ENCODE results near the gene CCDC88C. TPM values are rescaled to one million over a fixed set of nuclear protein-coding genes. Genes with fewer than 3 reads are reported as not detected.

The CCDC88C gene
- total RNA-seq, 2 experiments from 2014 or later: 73.0 to 74.7 TPM

GRCh38 chr14:91290986-91291385 lies 126.6 kb downstream of the CCDC88C start:
- Mint-ChIP-seq H3K9me3 (no peaks in the 10 kb centered on the region), H3K36me3 (peaks cover 68% of the 10 kb centered on the region), H3K27ac (no peak overlapping the region), H3K27me3 (no peaks in the 10 kb centered on the region), H3K4me1 (ENCODE audit: low read depth) (peaks cover 3% of the 10 kb centered on the region), H3K4me3 (no peak overlapping the region)
- intact Hi-C loops (cut with micrococcal nuclease): no loop called here
- ChIA-PET POLR2A (interaction anchor here (0.9 kb wide), 1 partner anchor 16 kb away, joined by 3 read pairs; no protein-coding TSS in a partner anchor), CTCF (interaction anchor here (0.9 to 19.4 kb wide), 2 partner anchors 116 to 146 kb away, joined by 3 to 354 read pairs; no protein-coding TSS in a partner anchor)
- no peak for DNase-seq

GRCh38 chr14:91289464-91289863 lies 128.2 kb downstream of the CCDC88C start:
- POLR2A ChIA-PET: no interaction called here
- Mint-ChIP-seq H3K27me3 (no peaks in the 10 kb centered on the region), H3K36me3 (peaks cover 74% of the 10 kb centered on the region), H3K9me3 (no peaks in the 10 kb centered on the region), H3K4me1 (ENCODE audit: low read depth) (peaks cover 3% of the 10 kb centered on the region), H3K27ac (no peak overlapping the region), H3K4me3 (no peak overlapping the region)
- intact Hi-C loops (cut with micrococcal nuclease): no loop called here
- no peak for DNase-seq
- CTCF ChIA-PET: interaction anchor here (19.4 kb wide), 1 partner anchor 114 kb away, joined by 354 read pairs; no protein-coding TSS in a partner anchor

GRCh38 chr14:91288876-91289275 lies 128.7 kb downstream of the CCDC88C start:
- DNase-seq: no peak
- Mint-ChIP-seq H3K9me3 (no peaks in the 10 kb centered on the region), H3K4me3 (no peak overlapping the region), H3K4me1 (ENCODE audit: low read depth) (peaks cover 3% of the 10 kb centered on the region), H3K27ac (peak overlapping the region; percentile 8), H3K36me3 (peaks cover 75% of the 10 kb centered on the region), H3K27me3 (no peaks in the 10 kb centered on the region)
- CTCF ChIA-PET: interaction anchor here (0.7 to 19.4 kb wide), 5 partner anchors 8 to 386 kb away, joined by 3 to 354 read pairs (median 7); no protein-coding TSS in a partner anchor
- POLR2A ChIA-PET: interaction anchor here (0.7 kb wide), 1 partner anchor 45 kb away, joined by 3 read pairs; no protein-coding TSS in a partner anchor
- intact Hi-C loops (cut with micrococcal nuclease): no loop called here

- DNase-seq: peak; percentile 87
- H3K9me3 Mint-ChIP-seq: no peaks in the 10 kb centered on the region
- CTCF ChIA-PET: interaction anchor here (0.6 to 19.4 kb wide), 24 partner anchors 9 to 384 kb away, joined by 3 to 354 read pairs (median 4); partner anchors contain the start of gene GPR68
- H3K4me3 Mint-ChIP-seq: no peak overlapping the region
- intact Hi-C loops (cut with micrococcal nuclease): loop anchor here (1.0 kb wide), 1 partner anchor 109 kb away; no protein-coding TSS in a partner anchor
- H3K27ac Mint-ChIP-seq: peak overlapping the region; percentile 57
- POLR2A ChIA-PET: interaction anchor here (1.4 kb wide), 1 partner anchor 43 kb away, joined by 4 read pairs; no protein-coding TSS in a partner anchor
- H3K27me3 Mint-ChIP-seq: no peaks in the 10 kb centered on the region
- peaks cover 79% of the 10 kb centered on the region for H3K36me3 Mint-ChIP-seq
- peaks cover 5% of the 10 kb centered on the region for H3K4me1 Mint-ChIP-seq (ENCODE audit: low read depth)
These were observed 131.1 kb downstream of the CCDC88C start for GRCh38 chr14:91286530-91286937.

- Mint-ChIP-seq H3K27ac (no peak overlapping the region), H3K36me3 (peaks cover 78% of the 10 kb centered on the region), H3K9me3 (no peaks in the 10 kb centered on the region), H3K4me1 (ENCODE audit: low read depth) (peaks cover 5% of the 10 kb centered on the region), H3K4me3 (no peak overlapping the region), H3K27me3 (no peaks in the 10 kb centered on the region)
- ChIA-PET CTCF (interaction anchor here (0.7 to 19.4 kb wide), 19 partner anchors 8 to 382 kb away, joined by 3 to 354 read pairs (median 4); no protein-coding TSS in a partner anchor), POLR2A (interaction anchor here (0.6 to 1.4 kb wide), 4 partner anchors 35 to 108 kb away, joined by 3 to 4 read pairs (median 4); no protein-coding TSS in a partner anchor)
- no peak for DNase-seq
- intact Hi-C loops (cut with micrococcal nuclease): no loop called here
These were observed 132.7 kb downstream of the CCDC88C start for GRCh38 chr14:91284791-91285548.

- ChIA-PET CTCF (interaction anchor here (1.0 to 19.4 kb wide), 4 partner anchors 13 to 206 kb away, joined by 3 to 354 read pairs (median 6); no protein-coding TSS in a partner anchor), POLR2A (interaction anchor here (1.1 to 1.3 kb wide), 3 partner anchors 34 to 42 kb away, joined by 3 to 4 read pairs (median 3); no protein-coding TSS in a partner anchor)
- DNase-seq: no peak
- intact Hi-C loops (cut with micrococcal nuclease): no loop called here
- no peak overlapping the region for H3K4me3 Mint-ChIP-seq
- no peaks in the 10 kb centered on the region for H3K9me3 Mint-ChIP-seq
- H3K27ac Mint-ChIP-seq: peak overlapping the region; percentile 8
- peaks cover 77% of the 10 kb centered on the region for H3K36me3 Mint-ChIP-seq
- no peaks in the 10 kb centered on the region for H3K27me3 Mint-ChIP-seq
- peaks cover 5% of the 10 kb centered on the region for H3K4me1 Mint-ChIP-seq (ENCODE audit: low read depth)
These were observed 133.4 kb downstream of the CCDC88C start for GRCh38 chr14:91284146-91284790.

GRCh38 chr14:91283666-91284065 lies 134.0 kb downstream of the CCDC88C start:
- peaks cover 5% of the 10 kb centered on the region for H3K4me1 Mint-ChIP-seq (ENCODE audit: low read depth)
- no peaks in the 10 kb centered on the region for H3K27me3 Mint-ChIP-seq
- CTCF ChIA-PET: interaction anchor here (0.8 to 19.4 kb wide), 3 partner anchors 15 to 109 kb away, joined by 3 to 354 read pairs (median 3); no protein-coding TSS in a partner anchor
- DNase-seq: no peak
- no peak overlapping the region for H3K4me3 Mint-ChIP-seq
- intact Hi-C loops (cut with micrococcal nuclease): no loop called here
- H3K27ac Mint-ChIP-seq: peak overlapping the region; percentile 35
- POLR2A ChIA-PET: interaction anchor here (0.8 to 1.2 kb wide), 2 partner anchors 40 to 197 kb away, joined by 3 read pairs; no protein-coding TSS in a partner anchor
- H3K9me3 Mint-ChIP-seq: no peaks in the 10 kb centered on the region
- peaks cover 76% of the 10 kb centered on the region for H3K36me3 Mint-ChIP-seq

- ChIA-PET CTCF (interaction anchor here (0.8 to 19.4 kb wide), 2 partner anchors 89 to 108 kb away, joined by 3 to 354 read pairs; no protein-coding TSS in a partner anchor), POLR2A (interaction anchor here (0.8 to 1.2 kb wide), 2 partner anchors 40 to 197 kb away, joined by 3 read pairs; no protein-coding TSS in a partner anchor)
- Mint-ChIP-seq H3K27me3 (no peaks in the 10 kb centered on the region), H3K4me1 (ENCODE audit: low read depth) (peaks cover 5% of the 10 kb centered on the region), H3K4me3 (no peak overlapping the region), H3K36me3 (peaks cover 73% of the 10 kb centered on the region), H3K9me3 (no peaks in the 10 kb centered on the region), H3K27ac (peak overlapping the region; percentile 69)
- intact Hi-C loops (cut with micrococcal nuclease): no loop called here
- DNase-seq: no peak
These were observed 134.5 kb downstream of the CCDC88C start for GRCh38 chr14:91282954-91283645.

- intact Hi-C loops (cut with micrococcal nuclease): no loop called here
- Mint-ChIP-seq H3K27me3 (no peaks in the 10 kb centered on the region), H3K4me1 (ENCODE audit: low read depth) (peaks cover 3% of the 10 kb centered on the region), H3K9me3 (no peaks in the 10 kb centered on the region), H3K4me3 (no peak overlapping the region), H3K27ac (peak overlapping the region; percentile 51), H3K36me3 (peaks cover 77% of the 10 kb centered on the region)
- DNase-seq: no peak
- CTCF ChIA-PET: interaction anchor here (1.0 to 19.4 kb wide), 2 partner anchors 106 to 379 kb away, joined by 3 to 354 read pairs; no protein-coding TSS in a partner anchor
- POLR2A ChIA-PET: no interaction called here
These were observed 136.3 kb downstream of the CCDC88C start for GRCh38 chr14:91281346-91281745.

- Mint-ChIP-seq H3K27me3 (no peaks in the 10 kb centered on the region), H3K36me3 (peaks cover 70% of the 10 kb centered on the region), H3K4me3 (no peak overlapping the region), H3K4me1 (ENCODE audit: low read depth) (peaks cover 2% of the 10 kb centered on the region), H3K27ac (no peak overlapping the region), H3K9me3 (no peaks in the 10 kb centered on the region)
- intact Hi-C loops (cut with micrococcal nuclease): no loop called here
- no peak for DNase-seq
- ChIA-PET POLR2A (no interaction called here), CTCF (interaction anchor here (19.4 kb wide), 1 partner anchor 105 kb away, joined by 354 read pairs; no protein-coding TSS in a partner anchor)
These were observed 137.5 kb downstream of the CCDC88C start for GRCh38 chr14:91280129-91280528.

GRCh38 chr14:91279354-91279753 lies 138.3 kb downstream of the CCDC88C start:
- ChIA-PET POLR2A (interaction anchor here (1.8 kb wide), 1 partner anchor 14 kb away, joined by 5 read pairs; no protein-coding TSS in a partner anchor), CTCF (interaction anchor here (0.6 to 19.4 kb wide), 3 partner anchors 15 to 104 kb away, joined by 4 to 354 read pairs (median 4); no protein-coding TSS in a partner anchor)
- no peak overlapping the region for H3K4me3 Mint-ChIP-seq
- no peak for DNase-seq
- intact Hi-C loops (cut with micrococcal nuclease): no loop called here
- no peaks in the 10 kb centered on the region for H3K27me3 Mint-ChIP-seq
- peaks cover 2% of the 10 kb centered on the region for H3K4me1 Mint-ChIP-seq (ENCODE audit: low read depth)
- peaks cover 67% of the 10 kb centered on the region for H3K36me3 Mint-ChIP-seq
- H3K9me3 Mint-ChIP-seq: no peaks in the 10 kb centered on the region
- H3K27ac Mint-ChIP-seq: no peak overlapping the region

Data from activated CD4-positive, alpha-beta memory T cell treated with anti-CD3 and anti-CD28 coated beads for 36 hours (primary cell).